Hematopoietic multipotent progenitor cell treated with erythropoietin and hydrocortisone succinate and interleukin-3 and kit ligand, for 4 days (in vitro differentiated cells): ENCODE results near the gene CCN5.

Experiments
- DNase-seq: peaks from one replicate; pipeline ENCODE4 v3.0.0-alpha.2; 2015

CCN5 gene

GRCh38 chr20:44717986-44718385 is 2.8 kb downstream of the CCN5 start:
- DNase-seq, result peak; percentile 23

GRCh38 chr20:44719841-44720240 is 4.7 kb downstream of the CCN5 start:
- no peak for DNase-seq

GRCh38 chr20:44720621-44720996 is 5.4 kb downstream of the CCN5 start:
- no peak for DNase-seq

- DNase-seq, result no peak
These were observed 6.0 kb downstream of the CCN5 start for GRCh38 chr20:44720997-44721784.

- no peak for DNase-seq
These were observed 6.6 kb downstream of the CCN5 start for GRCh38 chr20:44721785-44722054.

- no peak for DNase-seq
These were observed 7.8 kb downstream of the CCN5 start for GRCh38 chr20:44722990-44723389.

- peak; percentile 40 for DNase-seq
These were observed 8.2 kb downstream of the CCN5 start for GRCh38 chr20:44723391-44723790.

- no peak for DNase-seq
These were observed 8.7 kb downstream of the CCN5 start for GRCh38 chr20:44723798-44724362.

GRCh38 chr20:44724423-44725091 is 9.4 kb downstream of the CCN5 start:
- no peak for DNase-seq

GRCh38 chr20:44725837-44726236 is 10.7 kb downstream of the CCN5 start:
- no peak for DNase-seq

- no peak for DNase-seq
These were observed 11.9 kb downstream of the CCN5 start for GRCh38 chr20:44727039-44727438.

- DNase-seq, result no peak
These were observed 12.5 kb downstream of the CCN5 start for GRCh38 chr20:44727651-44728050.

GRCh38 chr20:44728801-44729443 is 13.8 kb downstream of the CCN5 start:
- DNase-seq, result peak; percentile 59

- no peak for DNase-seq
These were observed 15.3 kb downstream of the CCN5 start for GRCh38 chr20:44730441-44730840.

- no peak for DNase-seq
These were observed 16.5 kb downstream of the CCN5 start for GRCh38 chr20:44731657-44732056.

- no peak for DNase-seq
These were observed 17.2 kb downstream of the CCN5 start for GRCh38 chr20:44732327-44732726.

- DNase-seq, result peak; percentile 84
These were observed 18.3 kb downstream of the CCN5 start for GRCh38 chr20:44733341-44734069.

- no peak for DNase-seq
These were observed 19.8 kb downstream of the CCN5 start for GRCh38 chr20:44734938-44735337.

- no peak for DNase-seq
These were observed 20.6 kb downstream of the CCN5 start for GRCh38 chr20:44735816-44736169.

- peak; percentile 91 for DNase-seq
These were observed 21.2 kb downstream of the CCN5 start for GRCh38 chr20:44736170-44737021.

- DNase-seq, result no peak
These were observed 21.9 kb downstream of the CCN5 start for GRCh38 chr20:44737116-44737515.

- peak; percentile 83 for DNase-seq
These were observed 23.8 kb downstream of the CCN5 start for GRCh38 chr20:44738813-44739477.
